B cell (primary cell): Measurements from ENCODE around the gene AFDN. TPM values are rescaled to one million over a fixed set of nuclear protein-coding genes. Genes with fewer than 3 reads are reported as not detected.

ENCODE experiments used
- ATAC-seq: fragments of 200-7000 bp; cut with Tn5 transposase; one replicate; pipeline ENCODE4 v1.10.0; 2021; ENCODE audit warnings: low read depth, mild to moderate bottlenecking, moderate number of reproducible peaks, moderate library complexity
- CTCF ChIA-PET: fragments of 350-600 bp; sonication (Branson Sonifier 250); formaldehyde crosslinking; loops from one replicate; lab custom pipeline; 2021; ENCODE audit warnings: antibody characterized with exemption, inconsistent platforms; lab: Charles Lee
- POLR2A ChIA-PET: fragments of 350-600 bp; sonication (Branson Sonifier 250); formaldehyde crosslinking; loops from one replicate; lab custom pipeline; 2021; ENCODE audit warnings: antibody characterized with exemption; lab: Charles Lee
- DNase-seq: peaks from one replicate; pipeline ENCODE4 v3.0.0; 2013
- H2AFZ ChIP-seq: 2 replicates; pipeline ENCODE4 v1.6.1; 2012; ENCODE audit warnings: mild to moderate bottlenecking, low read depth, low read length; ENCODE audit not compliant: insufficient read depth, poor library complexity, severe bottlenecking
- H3K27ac ChIP-seq, 2 donors: 1 replicate in 1 of 2; 2 replicates in 1 of 2; pipeline ENCODE4 v1.5.1; 2012 to 2013; ENCODE audit warnings: low read length in 2 of 2, mild to moderate bottlenecking in 2 of 2, moderate library complexity in 1 of 2
- H3K27me3 ChIP-seq, 4 experiments: fragments of 200-600 bp in 1 of 4; sonication (generic) in 1 of 4; replicated peaks in 1 of 4; 1 replicate in 2 of 4; 2 replicates in 2 of 4; pipeline versions ENCODE4 v1.6.1 to v1.7.0; 2013 to 2016; ENCODE audit warnings: low read length in 3 of 4, mild to moderate bottlenecking in 2 of 4, mixed read lengths in 1 of 4, moderate library complexity in 1 of 4; ENCODE audit not compliant: insufficient read depth in 4 of 4, control insufficient read depth in 3 of 4; ENCODE audit errors: control extremely low read depth in 1 of 4
- H3K36me3 ChIP-seq, 2 experiments: replicated peaks in 1 of 2; 1 replicate in 1 of 2; 2 replicates in 1 of 2; pipeline versions ENCODE4 v1.6.1 to v1.7.1; 2013; ENCODE audit warnings: low read length in 1 of 2; ENCODE audit not compliant: insufficient read depth in 2 of 2, control insufficient read depth in 1 of 2; ENCODE audit errors: control extremely low read depth in 1 of 2, extremely low read depth in 1 of 2
- H3K4me1 ChIP-seq, 2 donors: fragments of 200-600 bp in 1 of 2; sonication (generic) in 1 of 2; 1 replicate in 1 of 2; 2 replicates in 1 of 2; pipeline versions ENCODE4 v1.5.1 to v1.6.1; 2013 to 2017; ENCODE audit warnings: low read length in 2 of 2; ENCODE audit not compliant: control insufficient read depth in 2 of 2, insufficient read depth in 2 of 2
- H3K4me2 ChIP-seq: replicated peaks from 2 replicates; pipeline ENCODE3; 2012; ENCODE audit warnings: mild to moderate bottlenecking, low read depth, low read length; ENCODE audit not compliant: poor library complexity, severe bottlenecking
- H3K4me3 ChIP-seq, 5 experiments: fragments of 200-600 bp in 1 of 5; sonication (generic) in 1 of 5; 1 replicate in 3 of 5; 2 replicates in 2 of 5; pipeline versions ENCODE4 v1.5.1 to v1.7.0; 2011 to 2016; ENCODE audit warnings: low read length in 4 of 5, mild to moderate bottlenecking in 4 of 5, low read depth in 2 of 5, control low read depth in 1 of 5, moderate library complexity in 1 of 5; ENCODE audit not compliant: insufficient read depth in 1 of 5; ENCODE audit errors: control extremely low read depth in 1 of 5, extremely low read depth in 1 of 5
- H3K79me2 ChIP-seq: fragments of 200-600 bp; sonication (generic); one replicate; pipeline ENCODE4 v1.6.0; 2016; ENCODE audit warnings: low read length; ENCODE audit not compliant: control insufficient read depth, insufficient read depth
- H3K9ac ChIP-seq: fragments of 200-600 bp; sonication (generic); 2 replicates; pipeline ENCODE4 v1.6.1; 2017; ENCODE audit warnings: mild to moderate bottlenecking, low read length, moderate library complexity
- H3K9me3 ChIP-seq, 3 donors: one replicate each; pipeline versions ENCODE4 v1.6.1 to v1.7.1; 2013; ENCODE audit warnings: low read length in 2 of 3; ENCODE audit not compliant: control insufficient read depth in 2 of 3, insufficient read depth in 1 of 3; ENCODE audit errors: control extremely low read depth in 1 of 3
- H4K20me1 ChIP-seq: 2 replicates; pipeline ENCODE4 v1.6.0; 2012; ENCODE audit warnings: mild to moderate bottlenecking, low read length; ENCODE audit not compliant: insufficient read depth, control insufficient read depth, poor library complexity, severe bottlenecking
- H3K27ac Mint-ChIP-seq: one replicate; pipeline ENCODE4 v1.8.0; 2021; ENCODE audit warnings: mixed read lengths
- H3K27me3 Mint-ChIP-seq: one replicate; pipeline ENCODE4 v1.8.0; 2021; ENCODE audit warnings: mixed read lengths
- H3K4me1 Mint-ChIP-seq: one replicate; pipeline ENCODE4 v1.8.0; 2021; ENCODE audit warnings: mixed read lengths
- H3K4me3 Mint-ChIP-seq: one replicate; pipeline ENCODE4 v1.8.0; 2021; ENCODE audit warnings: mixed read lengths
- H3K9me3 Mint-ChIP-seq: one replicate; pipeline ENCODE4 v1.8.0; 2022; ENCODE audit warnings: mixed read lengths; ENCODE audit not compliant: insufficient read depth
- EZH2 ChIP-seq: IDR thresholded peaks from 2 replicates; pipeline ENCODE4 v1.6.1; 2012; ENCODE audit warnings: borderline replicate concordance, low read depth, mild to moderate bottlenecking, moderate library complexity, low read length; ENCODE audit not compliant: insufficient read depth, poor library complexity, severe bottlenecking
- WGBS: methylation state at CpG from one replicate; pipeline ENCODE4 v1.1.5; 2013; ENCODE audit warnings: missing lambda C conversion rate; ENCODE audit not compliant: insufficient coverage; 5-methylcytosine and 5-hydroxymethylcytosine counted together
- intact Hi-C: fragments of 100-400 bp; cut with micrococcal nuclease; formaldehyde crosslinking; loops from one replicate; pipeline ENCODE4 v1.10.0; 2022
- polyA plus RNA-seq: library from polyadenylated mRNA; depleted of rRNA; stranded (reverse); fragments of >200 nt; gene quantifications from 2 replicates; pipeline ENCODE4 v1.2.3, GENCODE V29; 2012
- total RNA-seq, 2 donors: library from RNA; stranded (reverse); fragments of 120-200 nt in 1 of 2; gene quantifications; 1 replicate in 1 of 2; 2 replicates in 1 of 2; pipeline versions ENCODE4 v1.2.3 to v1.2.4, GENCODE V29; 2013 to 2022
- TF ChIP-seq, protein P1 (sequence below): fragments of 200-600 bp; IDR thresholded peaks from one replicate; pipeline ENCODE4 v1.8.0; 2022; ENCODE audit warnings: antibody characterized with exemption, mild to moderate bottlenecking

The AFDN gene
- total and polyA plus RNA-seq, 2 donors (not counting 1 experiment from before 2014, with no cell fraction given): 15.4 to 70.5 TPM

DNA sequence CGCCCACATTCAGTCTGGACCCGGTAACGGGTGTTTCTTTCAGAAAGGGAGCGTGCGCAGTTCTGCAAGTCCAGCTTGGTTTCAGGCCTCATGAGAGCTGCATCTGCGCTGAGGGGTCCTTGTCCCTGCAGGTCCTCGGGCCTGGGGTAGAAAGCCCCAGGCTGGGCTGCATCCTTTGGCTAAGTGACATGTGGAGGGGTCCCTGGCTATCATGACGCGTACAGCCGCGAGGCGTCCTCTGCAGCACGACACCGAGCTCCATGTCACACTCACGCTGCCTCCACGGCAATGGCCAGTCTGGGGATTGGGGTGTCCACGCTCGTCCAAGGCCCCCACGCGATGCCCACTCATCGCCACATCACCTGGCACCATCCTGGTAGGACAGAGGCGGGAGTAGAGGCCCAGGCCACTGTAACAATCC, 169.0 kb downstream of the AFDN start:
- no peaks in the 10 kb centered on the region for H3K4me1 ChIP-seq
- no peak for DNase-seq
- POLR2A ChIA-PET: no interaction called here
- peaks cover 0 to 12% (median 0%) of the 10 kb centered on the region in 3 donors for H3K9me3 ChIP-seq
- no peaks in the 10 kb centered on the region for H3K4me1 Mint-ChIP-seq
- no peaks in the 10 kb centered on the region for H3K27me3 ChIP-seq
- H3K79me2 ChIP-seq: no peaks in the 10 kb centered on the region
- peaks cover 8% of the 10 kb centered on the region for H3K27me3 Mint-ChIP-seq
- no peak overlapping the region for H3K4me2 ChIP-seq
- H3K36me3 ChIP-seq: no peaks in the 10 kb centered on the region
- no peaks in the 10 kb centered on the region for H3K9me3 Mint-ChIP-seq
- intact Hi-C loops: no loop called here
- no peak overlapping the region for H3K27ac Mint-ChIP-seq
- H3K9ac ChIP-seq: no peak overlapping the region
- H3K27ac ChIP-seq: no peak overlapping the region
- TF ChIP-seq EZH2: no peak
- H3K4me3 ChIP-seq: no peak overlapping the region
- no peak for ATAC-seq
- H4K20me1 ChIP-seq: no peaks in the 10 kb centered on the region
- CTCF ChIA-PET: no interaction called here
- 98% methylated on average over 22 of the region's 22 CpGs for WGBS
- H2AFZ ChIP-seq: no peak overlapping the region
- no peak overlapping the region for H3K4me3 Mint-ChIP-seq

DNA sequence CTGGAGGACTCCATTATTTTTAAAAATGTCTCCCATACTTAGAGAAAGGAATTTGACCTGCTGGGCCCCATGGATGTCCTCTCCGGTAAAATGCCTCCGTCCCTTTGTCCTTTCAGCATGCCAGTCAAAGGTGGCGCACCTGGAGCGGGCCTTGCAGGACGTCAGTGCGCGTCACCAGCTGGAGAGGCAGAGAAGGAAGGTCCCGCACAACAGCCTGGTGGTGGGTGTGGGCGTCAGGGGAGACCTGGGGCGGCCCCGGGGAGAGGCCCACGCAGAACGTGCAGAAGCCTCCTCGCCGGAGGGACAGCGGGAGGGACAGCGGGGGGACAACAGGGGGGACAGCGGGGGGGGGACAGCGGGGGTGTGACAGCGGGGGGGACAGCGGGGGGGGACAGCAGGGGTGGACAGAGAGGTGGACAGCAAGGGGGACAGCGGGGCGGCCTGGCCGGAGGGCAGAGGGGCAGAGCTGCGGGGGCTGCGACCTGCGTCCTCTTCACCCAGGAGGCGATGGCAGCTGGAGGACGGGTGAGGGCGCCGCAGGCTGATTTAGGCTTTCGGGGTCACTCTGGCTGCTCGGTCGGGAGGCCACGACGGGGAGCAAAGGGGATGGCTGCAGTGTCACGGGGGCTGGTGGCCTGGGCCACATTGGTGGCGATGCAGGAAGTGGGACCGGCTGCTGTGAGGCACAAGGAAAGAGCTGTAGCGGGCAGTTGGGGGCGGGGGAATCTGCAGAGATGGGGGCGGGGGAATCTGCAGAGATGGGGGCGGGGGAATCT, 169.9 kb downstream of the AFDN start:
- H3K27ac Mint-ChIP-seq: no peak overlapping the region
- DNase-seq (no peak), ATAC-seq (no peak)
- Histone ChIP-seq H3K27ac (no peak overlapping the region), H3K9ac (no peak overlapping the region), H2AFZ (no peak overlapping the region), H3K4me3 (no peak overlapping the region), H4K20me1 (no peaks in the 10 kb centered on the region), H3K4me2 (no peak overlapping the region), H3K79me2 (no peaks in the 10 kb centered on the region), H3K9me3 (peaks cover 0 to 10% (median 0%) of the 10 kb centered on the region in 3 donors), H3K4me1 (no peaks in the 10 kb centered on the region), H3K36me3 (no peaks in the 10 kb centered on the region), H3K27me3 (no peaks in the 10 kb centered on the region)
- no peak overlapping the region for H3K4me3 Mint-ChIP-seq
- H3K4me1 Mint-ChIP-seq: no peaks in the 10 kb centered on the region
- H3K27me3 Mint-ChIP-seq: peaks cover 8% of the 10 kb centered on the region
- TF ChIP-seq EZH2: no peak
- TF ChIP-seq, protein P1, sequence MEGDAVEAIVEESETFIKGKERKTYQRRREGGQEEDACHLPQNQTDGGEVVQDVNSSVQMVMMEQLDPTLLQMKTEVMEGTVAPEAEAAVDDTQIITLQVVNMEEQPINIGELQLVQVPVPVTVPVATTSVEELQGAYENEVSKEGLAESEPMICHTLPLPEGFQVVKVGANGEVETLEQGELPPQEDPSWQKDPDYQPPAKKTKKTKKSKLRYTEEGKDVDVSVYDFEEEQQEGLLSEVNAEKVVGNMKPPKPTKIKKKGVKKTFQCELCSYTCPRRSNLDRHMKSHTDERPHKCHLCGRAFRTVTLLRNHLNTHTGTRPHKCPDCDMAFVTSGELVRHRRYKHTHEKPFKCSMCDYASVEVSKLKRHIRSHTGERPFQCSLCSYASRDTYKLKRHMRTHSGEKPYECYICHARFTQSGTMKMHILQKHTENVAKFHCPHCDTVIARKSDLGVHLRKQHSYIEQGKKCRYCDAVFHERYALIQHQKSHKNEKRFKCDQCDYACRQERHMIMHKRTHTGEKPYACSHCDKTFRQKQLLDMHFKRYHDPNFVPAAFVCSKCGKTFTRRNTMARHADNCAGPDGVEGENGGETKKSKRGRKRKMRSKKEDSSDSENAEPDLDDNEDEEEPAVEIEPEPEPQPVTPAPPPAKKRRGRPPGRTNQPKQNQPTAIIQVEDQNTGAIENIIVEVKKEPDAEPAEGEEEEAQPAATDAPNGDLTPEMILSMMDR: no peak
- ChIA-PET CTCF (no interaction called here), POLR2A (no interaction called here)
- WGBS: 66% methylated on average over 25 of the region's 43 CpGs
- intact Hi-C loops: no loop called here
- H3K9me3 Mint-ChIP-seq: no peaks in the 10 kb centered on the region
